Endometrium (tissue), 2 donors: ENCODE measurements around the gene LMF1.
"Not testable (repeated sequence)": the region's sequence is repeated elsewhere in the genome, so short reads cannot be mapped to it uniquely, and the experiment has no call there.

Experiments
- FAIRE-seq: peaks from 2 replicates; lab custom pipeline; 2012; peaks lifted over from hg19 to GRCh38; lab: Jason Lieb, UNC
- donor health status: control.
- donor health status: control.

The LMF1 gene

DNA sequence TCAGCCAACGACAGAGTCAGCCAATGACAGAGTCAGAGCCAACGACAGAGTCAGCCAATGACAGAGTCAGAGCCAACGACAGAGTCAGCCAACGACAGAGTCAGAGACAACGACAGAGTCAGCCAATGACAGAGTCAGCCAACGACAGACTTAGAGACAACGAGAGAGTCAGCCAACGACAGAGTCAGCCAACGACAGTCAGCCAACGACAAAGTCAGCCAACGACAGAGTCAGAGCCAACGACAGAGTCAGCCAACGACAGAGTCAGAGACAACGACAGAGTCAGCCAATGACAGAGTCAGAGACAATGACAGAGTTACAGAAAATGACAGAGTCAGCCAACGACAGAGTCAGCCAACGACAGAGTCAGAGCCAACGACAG lies 22.9 kb downstream of the LMF1 start:
- not testable (repeated sequence) for FAIRE-seq

DNA sequence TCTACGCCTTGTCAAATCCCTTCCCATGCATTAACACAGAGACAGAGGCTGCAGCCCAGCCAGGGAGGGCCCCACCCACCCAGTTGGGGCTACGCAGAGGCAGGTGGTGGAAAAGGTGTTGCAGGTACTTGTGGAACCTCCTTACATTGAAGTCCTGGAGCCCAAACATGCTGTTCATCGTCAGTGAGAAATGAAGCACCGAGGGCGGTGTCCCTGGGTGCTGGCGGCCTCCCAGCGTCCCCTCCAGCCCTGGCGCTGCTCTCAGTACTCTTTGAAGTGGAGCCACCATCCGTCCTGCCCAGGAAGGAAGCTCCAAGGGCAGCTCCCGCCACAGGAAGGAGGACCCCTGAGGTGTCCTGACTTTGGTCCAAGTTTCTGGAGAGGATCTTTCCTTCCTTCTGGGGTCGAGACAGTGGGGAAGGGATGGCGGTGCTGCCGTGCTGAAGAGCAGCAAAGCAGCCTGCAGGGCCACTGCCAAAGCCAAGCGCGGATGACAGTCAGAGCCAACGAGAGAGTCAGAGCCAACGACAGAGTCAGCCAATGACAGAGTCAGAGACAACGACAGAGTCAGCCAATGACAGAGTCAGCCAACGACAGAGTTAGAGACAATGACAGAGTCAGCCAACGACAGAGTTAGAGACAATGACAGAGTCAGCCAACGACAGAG lies 23.4 kb downstream of the LMF1 start:
- FAIRE-seq = no peak

DNA sequence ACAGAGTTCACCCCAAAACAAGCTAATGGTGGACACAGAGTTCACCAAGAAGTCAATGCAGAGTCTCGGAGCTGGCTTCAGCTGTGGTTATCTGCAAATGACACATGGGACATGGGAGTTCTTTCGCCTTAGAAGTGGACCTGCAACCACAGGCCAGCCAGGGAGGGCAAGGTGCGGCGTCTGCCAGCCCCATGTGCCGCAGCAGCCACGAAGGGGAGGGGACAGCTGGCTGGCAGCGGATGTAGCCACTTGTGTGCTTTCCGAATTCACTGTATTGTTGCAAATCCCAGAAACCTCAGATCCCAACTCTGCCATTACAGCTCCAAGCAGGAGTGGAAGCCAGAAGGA lies 24.8 kb downstream of the LMF1 start:
- FAIRE-seq = no peak

DNA sequence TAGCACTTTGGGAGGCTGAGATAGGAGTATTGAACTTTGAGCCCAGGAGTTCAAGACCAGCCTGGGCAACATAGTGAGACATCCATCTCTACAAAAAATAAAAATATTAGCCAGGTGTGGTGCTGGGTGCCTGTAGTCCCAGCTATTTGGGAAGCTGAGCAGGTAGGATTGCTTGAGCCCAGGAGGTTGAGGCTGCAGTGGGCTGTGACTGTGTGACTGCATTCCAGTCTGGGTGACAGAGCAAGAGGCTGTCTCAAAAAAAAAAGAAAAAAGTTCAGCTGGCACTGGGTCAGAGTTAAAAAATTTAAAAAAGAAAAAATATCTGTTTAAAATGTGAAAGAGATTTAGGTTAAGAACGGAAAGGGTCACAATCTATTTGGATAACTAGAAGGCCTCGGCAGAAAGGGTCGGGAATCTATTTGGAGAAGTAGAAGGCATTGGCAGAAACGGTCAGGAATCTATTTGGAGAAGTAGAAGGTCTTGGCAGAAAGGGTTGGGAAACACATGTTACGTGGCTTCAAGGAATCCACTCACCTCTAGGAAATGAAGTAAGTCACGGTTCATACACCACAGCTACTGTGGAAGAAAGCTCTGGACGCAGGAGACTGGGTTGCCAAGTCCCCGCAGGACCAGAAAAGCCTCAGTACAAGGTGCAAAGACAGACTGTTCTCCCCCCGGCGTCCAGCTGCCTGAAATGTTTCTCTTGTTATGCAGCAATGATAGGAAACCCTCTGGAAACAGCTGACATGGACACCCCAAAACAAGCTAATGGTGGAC lies 25.3 kb downstream of the LMF1 start:
- FAIRE-seq = no peak

DNA sequence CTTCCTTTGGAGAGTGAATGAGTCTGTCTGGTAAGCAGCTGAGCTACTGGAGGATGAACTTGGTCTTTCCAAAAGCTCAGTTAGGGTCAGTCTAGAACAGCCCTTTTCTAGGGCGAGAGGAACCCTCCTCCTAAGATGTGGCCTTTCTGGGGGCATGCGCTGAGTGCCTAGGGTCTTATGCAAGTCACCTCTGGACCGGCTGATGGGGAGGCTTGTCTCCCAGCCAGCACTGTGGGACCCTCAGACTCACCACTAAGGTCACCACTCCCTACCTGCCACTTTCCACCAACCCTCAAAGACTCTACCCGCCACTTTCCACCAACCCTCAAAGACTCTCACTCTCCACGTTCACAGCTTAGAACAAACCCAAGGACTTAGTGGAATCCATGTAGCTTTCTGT lies 26.8 kb downstream of the LMF1 start:
- FAIRE-seq = no peak

DNA sequence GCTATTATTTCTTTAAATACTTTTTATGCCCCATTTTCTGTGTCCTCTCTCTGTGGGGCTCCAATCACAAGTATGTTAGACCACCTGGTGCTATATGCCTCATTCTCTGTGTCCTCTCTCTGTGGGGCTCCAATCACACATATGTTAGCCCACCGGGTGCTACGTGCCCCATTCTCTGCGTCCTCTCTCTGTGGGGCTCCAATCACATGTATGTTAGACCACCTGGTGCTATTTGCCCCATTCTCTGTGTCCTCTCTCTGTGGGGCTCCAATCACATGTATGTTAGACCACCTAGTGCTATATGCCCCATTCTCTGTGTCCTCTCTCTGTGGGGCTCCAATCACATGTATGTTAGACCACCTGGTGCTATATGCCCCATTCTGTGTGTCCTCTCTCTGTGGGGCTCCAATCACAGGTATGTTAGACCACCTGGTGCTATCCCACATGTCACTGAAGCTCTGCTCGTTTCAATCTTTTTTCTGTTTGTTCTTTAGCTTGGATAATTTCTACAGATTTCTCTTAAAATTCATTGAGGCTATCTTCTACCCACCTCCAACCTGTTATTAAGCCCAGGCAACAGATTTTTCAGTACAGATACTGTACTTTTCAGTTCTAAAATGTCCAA lies 28.2 kb downstream of the LMF1 start:
- no peak for FAIRE-seq

DNA sequence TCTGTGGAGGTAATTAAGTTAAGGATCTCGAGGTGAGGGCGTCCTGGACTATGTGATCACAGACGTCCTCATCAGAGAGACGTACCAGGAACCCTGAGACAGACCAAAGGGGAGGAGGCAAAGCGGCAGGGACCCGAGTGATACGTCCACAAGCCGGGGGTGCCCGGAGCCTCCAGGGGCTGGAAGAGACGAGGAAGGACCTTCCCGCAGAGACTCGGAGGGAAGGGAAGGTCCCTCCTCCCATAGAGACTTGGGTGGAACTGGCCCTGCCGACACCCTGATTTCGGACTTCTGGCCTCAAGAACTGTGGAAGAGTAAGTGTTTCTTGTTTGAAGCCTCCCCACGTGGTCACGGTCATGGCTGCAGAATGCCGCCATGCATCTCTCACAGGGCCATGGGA lies 30.8 kb downstream of the LMF1 start:
- no peak for FAIRE-seq

DNA sequence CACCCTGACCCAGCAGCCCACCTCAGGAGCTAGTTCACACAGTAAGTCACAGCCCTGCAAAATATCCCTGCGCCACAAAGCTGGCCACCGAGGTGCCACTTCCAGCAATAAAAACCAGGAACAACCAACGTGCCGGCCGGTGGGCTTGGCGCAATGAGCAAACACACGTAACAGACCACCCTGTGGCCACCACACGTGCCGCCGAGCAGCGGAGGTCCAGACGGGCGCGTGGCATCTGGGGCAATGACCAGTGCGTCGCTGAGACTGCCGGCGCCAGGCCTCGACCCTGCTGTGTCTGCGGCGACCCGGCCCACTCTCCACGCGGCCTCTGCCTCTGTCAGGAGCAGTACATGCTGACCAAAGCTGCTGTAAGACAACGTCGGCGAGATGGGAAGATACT lies 31.5 kb downstream of the LMF1 start:
- FAIRE-seq = no peak

DNA sequence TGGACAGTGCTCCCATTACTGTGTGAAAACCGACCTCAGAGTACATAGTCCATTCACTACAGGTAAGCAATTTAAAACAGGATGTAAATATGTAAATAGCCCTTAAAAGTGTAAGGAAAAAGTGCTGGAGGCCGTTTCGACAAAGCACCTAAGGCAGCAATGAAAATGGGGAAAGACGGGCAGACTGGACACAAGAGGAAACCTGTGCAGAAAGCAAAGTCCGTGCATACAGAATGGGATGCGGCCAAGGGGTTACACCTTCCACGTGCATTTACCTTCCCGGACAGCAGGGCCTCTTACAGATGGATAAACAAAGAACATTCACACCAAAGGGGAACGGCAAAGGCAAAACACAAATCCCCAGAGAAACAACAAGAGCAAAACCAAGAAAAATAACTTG lies 32.0 kb downstream of the LMF1 start:
- no peak for FAIRE-seq

DNA sequence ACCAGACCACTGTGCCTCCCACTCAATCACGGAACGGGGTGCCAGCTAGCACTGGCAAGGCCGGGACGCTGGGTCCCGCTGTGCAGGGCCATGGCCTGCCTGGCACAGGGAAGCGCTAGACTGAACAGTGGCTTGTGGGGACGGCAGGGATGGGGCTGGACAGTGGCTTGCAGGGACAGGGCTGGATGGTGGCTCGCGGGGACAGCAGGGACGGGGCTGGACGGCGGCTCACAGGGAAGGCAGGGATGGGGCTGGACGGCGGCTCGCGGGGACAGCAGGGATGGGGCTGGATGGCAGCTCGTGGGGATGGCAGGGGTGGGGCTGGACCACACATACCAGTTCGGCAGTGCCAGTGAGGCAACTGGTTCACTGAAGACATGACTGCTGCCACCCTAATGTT lies 32.6 kb downstream of the LMF1 start:
- no peak for FAIRE-seq

DNA sequence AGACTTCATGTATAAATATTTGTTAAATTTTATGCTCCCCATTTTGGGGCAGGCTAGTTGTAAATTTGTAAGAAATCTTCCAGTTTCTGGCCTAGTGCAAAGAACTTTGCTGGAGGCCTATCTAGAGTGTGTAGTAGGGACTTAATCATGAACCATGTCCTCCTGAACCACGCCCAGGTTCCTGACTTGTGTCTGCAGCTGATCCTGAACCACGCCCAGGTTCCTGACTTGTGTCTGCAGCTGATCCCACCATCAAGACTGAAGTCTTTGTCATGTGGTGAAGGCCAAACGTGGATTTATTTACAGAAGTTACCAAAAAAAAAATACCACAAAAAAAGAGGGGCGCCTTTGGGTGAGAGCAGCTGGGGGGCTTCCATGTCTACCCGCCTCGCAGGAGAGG lies 33.1 kb downstream of the LMF1 start:
- FAIRE-seq = no peak

DNA sequence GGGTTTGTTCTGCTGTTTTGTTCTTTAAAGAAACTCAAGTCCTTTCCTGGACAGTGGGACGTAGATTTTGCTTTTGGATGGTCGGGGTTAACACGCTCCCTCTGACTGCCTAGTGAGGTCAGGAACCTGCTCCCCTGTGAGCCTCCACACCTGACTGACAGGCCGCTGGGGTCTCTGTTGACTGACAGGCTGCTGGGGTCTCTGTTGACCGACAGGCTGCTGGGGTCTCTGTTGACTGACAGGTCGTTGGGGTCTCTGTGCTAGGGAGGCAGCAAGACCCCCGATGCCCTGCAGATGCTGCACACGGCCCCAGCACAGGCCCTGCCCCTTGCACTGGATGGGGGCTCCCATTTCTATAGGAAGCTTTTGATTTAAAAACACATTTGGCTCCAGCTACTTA lies 33.5 kb downstream of the LMF1 start:
- FAIRE-seq = no peak

DNA sequence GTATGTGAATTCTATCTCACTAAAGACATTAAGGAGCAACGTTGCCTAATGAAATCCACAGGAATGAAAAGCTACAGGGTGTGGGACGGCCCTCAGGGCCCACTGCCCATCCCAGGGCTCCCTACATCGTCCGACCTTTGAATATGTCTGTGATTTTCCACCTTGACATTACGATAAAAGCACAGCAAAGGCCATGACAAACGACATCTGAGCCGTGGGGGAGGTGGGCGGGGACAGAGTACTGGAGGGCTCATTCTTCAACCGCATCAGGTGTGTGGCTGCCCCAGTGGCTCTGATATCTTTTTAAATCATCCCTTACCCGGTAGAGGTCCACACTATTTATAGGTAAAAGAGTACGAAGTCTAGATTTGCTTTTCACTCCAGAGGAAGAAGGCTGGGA lies 35.1 kb downstream of the LMF1 start:
- FAIRE-seq = no peak

DNA sequence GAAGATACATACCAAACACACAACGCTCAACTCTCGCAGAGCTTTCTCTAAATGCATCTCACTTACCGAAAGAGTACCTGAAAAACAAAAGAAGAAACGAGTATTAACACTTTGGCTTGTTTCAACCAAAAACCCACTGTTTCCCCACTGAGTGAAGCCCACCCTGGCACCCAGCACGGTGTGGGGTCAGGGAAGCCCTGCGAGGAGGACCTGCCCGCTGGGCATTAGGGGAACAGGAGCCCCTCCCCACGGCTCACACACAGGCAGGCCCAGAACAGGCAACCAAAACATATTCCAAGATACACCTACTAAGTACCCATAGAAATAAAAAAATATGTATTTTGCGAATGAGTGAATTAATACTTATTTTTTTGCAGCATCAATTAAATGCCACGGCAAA lies 36.6 kb downstream of the LMF1 start:
- no peak for FAIRE-seq

DNA sequence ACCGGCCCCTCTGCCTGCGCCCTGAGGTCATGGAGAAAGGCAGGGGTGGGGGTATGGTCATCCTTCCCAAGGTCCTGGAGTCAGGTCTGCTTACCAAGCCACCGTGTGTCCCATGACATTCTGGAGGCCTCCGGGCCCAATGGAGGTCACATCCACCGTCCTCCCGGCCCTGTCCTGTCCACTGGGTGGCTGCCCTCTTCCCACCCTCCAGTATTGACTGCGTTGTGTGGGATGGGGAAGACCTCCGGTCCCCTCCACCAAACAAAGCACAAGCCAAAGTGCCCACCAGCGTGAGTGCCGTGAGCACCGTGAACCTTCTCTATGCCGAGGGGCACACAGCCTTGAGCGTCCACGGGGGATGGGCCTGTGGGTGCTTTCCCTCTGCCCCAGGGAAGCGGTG lies 37.2 kb downstream of the LMF1 start:
- FAIRE-seq = no peak

DNA sequence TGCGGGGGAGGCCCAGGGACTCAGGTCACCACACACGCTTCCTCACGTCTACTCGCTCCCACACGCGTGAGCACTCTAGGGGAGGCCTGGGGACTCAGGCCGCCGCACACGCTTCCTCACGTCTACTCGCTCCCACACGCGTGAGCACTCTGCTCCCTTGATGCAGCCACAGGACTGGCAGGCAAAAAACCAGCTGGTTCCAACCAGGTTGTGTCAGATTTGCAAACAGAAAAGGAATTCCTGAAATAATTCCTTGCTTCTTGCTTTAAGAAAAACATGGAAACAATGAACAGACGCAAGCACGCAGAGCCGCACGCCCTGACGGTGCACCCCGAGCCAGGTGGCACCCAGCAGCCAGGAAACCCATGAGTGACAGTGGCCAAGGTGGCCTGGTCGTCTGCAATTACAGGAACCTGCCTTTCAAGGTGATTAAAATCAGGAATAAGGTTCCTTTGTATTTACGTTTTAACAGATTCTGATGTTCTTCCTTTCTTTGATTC lies 37.9 kb downstream of the LMF1 start:
- no peak for FAIRE-seq

DNA sequence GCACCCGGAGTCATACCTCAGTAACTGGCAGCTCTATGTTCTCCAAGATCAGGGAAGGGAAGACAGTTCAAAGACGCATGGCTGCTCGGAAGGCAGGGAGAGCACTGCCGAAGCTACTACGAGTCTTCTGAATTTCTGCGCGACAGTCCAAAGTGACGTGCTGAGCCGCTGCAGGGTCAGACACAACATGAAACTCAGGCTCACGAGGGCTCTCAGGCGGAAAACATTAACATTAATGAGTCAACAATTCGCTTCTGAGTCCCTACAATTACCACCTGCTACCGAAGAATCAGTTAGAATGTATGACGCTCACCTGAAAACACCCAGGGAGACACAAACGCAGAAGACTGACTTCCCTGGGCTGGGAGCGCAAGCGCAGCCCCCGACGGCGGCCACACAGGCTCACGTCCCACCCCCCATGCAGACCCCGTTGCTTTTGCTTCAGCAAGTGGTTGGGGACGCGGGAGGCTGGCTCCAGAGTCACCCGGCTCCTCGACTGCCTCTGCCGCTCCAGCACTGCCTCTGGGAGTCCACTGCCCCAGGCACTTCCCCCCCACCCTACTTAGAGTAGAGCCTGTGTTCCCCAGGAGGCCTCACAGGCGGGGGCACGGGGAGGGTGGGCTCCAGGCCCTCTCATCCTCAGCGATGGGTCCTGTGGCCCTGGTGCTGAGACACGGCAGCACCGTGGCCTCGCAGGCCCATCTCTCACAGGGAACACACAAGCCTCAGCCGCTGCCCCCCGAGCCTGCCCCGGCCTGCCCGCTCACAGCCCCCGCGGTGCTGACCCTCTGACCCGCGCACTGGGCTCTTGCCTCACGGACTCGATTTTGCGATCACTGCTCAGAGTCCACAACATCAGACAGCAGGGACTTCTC lies 38.9 kb downstream of the LMF1 start:
- FAIRE-seq = no peak

DNA sequence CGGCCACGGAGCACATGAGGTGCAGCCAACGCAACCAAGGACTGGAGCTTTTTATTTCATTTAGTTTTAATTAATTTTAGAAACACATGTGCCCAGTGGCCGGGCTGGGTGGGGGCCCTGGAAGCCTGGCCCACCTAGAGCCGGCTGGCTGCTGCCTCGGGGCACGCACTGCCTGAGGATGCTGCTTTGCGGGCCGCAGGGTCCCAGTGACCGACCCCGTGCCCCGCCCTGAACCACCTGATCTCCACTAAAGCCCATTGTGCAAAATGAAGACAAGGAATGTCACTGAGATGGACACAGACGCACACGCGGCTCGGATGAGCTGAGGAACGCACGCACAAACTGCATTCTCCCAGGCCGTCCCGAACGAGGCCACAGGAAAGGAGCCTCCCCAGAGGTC lies 39.6 kb downstream of the LMF1 start:
- FAIRE-seq = no peak

DNA sequence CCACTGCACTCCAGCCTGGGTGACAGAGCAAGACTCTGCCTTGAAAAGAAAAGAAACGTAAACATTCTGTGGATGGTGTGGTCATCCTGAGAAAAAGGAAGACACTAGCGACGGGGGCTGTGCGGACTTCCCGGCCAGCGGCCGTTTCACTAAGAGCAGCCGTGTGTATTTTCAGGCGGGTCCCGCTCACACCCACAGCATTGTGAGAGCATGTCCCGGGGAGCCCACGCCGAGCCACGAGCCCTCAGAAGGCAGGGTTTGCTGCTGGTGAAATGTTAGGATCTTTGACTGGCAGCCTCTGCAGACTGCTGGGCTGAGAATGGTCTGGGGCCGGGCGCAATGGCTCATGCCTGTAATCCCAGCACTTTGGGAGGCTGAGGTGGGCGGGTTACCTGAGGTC lies 40.3 kb downstream of the LMF1 start:
- no peak for FAIRE-seq

DNA sequence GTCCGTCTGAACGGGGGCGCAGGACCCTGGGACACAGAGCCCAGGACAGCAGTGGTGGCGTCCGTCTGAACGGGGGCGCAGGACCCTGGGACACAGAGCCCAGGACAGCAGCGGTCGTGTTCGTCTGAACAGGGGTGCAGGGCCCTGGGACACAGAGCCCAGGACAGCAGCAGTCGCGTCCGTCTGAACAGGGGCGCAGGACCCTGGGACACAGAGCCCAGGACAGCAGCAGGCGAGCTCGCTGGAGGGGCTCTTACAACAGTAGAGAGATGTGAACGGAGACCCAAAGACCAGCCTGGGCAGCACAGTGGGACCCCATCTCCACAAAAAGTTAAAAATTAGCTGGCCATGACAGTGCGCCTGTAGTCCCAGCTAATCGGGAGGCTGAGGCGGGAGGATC lies 40.7 kb downstream of the LMF1 start:
- no peak for FAIRE-seq

DNA sequence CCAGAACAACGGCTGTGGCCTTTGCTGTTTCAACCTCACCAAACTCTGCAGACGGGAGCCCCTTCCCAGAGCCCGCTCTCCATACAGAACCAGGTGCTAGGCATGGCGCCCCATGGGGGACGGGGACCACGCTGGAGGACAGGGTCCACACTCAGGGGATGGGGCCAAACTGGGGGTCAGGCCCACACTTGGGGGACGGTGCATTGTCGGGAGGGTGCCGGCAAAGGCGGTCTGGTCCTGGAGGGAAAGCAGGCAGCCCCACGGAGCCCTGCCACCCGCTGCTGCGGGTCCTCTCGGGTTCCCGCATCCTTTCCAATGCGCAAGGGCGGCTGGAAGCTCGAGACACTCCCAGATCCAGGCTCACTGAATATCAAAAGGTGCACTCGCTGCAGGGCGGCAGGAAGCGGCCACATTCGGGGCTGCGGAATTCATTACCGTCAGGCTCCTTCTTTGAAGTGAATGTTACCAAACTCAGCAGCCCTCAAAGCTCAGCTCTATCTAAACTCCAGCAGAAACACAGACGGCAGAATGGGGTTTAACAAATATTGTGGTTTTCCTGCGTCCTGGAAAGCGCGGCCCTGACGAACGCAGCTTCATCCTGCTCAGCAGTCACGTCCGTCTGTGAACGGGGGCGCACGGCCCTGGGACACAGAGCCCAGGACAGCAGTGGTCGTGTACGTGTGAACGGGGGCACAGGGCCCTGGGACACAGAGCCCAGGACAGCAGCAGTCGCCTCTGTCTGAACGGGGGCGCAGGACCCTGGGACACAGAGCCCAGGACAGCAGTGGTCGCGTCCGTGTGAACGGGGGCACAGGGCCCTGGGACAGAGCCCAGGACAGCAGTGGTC lies 41.3 kb downstream of the LMF1 start:
- FAIRE-seq = no peak

DNA sequence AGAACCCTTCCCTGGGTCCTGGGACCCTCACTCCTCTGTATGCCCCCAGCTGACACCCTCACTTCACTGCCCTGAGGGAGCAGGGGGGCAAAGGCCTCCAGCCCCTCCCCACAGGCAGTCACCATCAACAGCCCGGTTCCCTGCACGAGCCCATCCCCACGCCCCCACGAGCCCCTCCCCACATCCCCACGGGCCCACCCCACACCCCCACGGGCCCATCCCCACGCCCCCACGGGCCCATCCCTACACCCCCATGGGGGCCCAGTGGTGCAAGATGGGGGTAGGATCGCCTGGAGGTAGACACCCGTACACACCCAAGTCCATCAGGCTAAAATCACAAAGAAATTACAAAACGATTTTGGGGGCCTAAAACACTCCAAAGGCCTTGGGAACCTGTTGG lies 42.3 kb downstream of the LMF1 start:
- no peak for FAIRE-seq
